Smooth muscle cell (in vitro differentiated cells): ENCODE measurements around the gene CLEC16A. TPM values are rescaled to one million over a fixed set of nuclear protein-coding genes. Genes with fewer than 3 reads are reported as not detected.

Source experiments
- DNase-seq: peaks from one replicate; lab custom pipeline; 2025; ENCODE audit not compliant: unreplicated experiment; lab: John Stamatoyannopoulos, UW
- H2AFZ ChIP-seq: fragments of 200-600 bp; sonication (generic); 2 replicates; pipeline ENCODE4 v1.6.0; 2016; ENCODE audit warnings: antibody characterized with exemption, low read depth, mild to moderate bottlenecking
- H3F3A ChIP-seq: fragments of 200-600 bp; sonication (generic); 2 replicates; pipeline ENCODE4 v1.6.0; 2017; ENCODE audit warnings: antibody characterized with exemption, low read depth
- H3K27ac ChIP-seq: fragments of 200-600 bp; sonication (generic); 2 replicates; pipeline ENCODE4 v1.5.1; 2016; ENCODE audit warnings: low read depth, mild to moderate bottlenecking
- H3K27me3 ChIP-seq: fragments of 200-600 bp; sonication (generic); 2 replicates; pipeline ENCODE4 v1.6.1; 2016; ENCODE audit warnings: low read depth, mild to moderate bottlenecking
- H3K36me3 ChIP-seq: fragments of 200-600 bp; sonication (generic); 2 replicates; pipeline ENCODE4 v1.5.1; 2016; ENCODE audit warnings: low read depth
- H3K4me1 ChIP-seq: fragments of 200-600 bp; sonication (generic); 2 replicates; pipeline ENCODE4 v1.5.1; 2016; ENCODE audit warnings: low read depth
- H3K4me2 ChIP-seq: fragments of 200-600 bp; sonication (generic); 2 replicates; pipeline ENCODE4 v1.6.0; 2016; ENCODE audit warnings: mild to moderate bottlenecking
- H3K4me3 ChIP-seq: fragments of 200-600 bp; sonication (generic); 2 replicates; pipeline ENCODE4 v1.5.1; 2016; ENCODE audit warnings: mild to moderate bottlenecking
- H3K79me2 ChIP-seq: fragments of 200-600 bp; sonication (generic); 2 replicates; pipeline ENCODE4 v1.6.0; 2016; ENCODE audit warnings: low read depth, mild to moderate bottlenecking
- H3K9ac ChIP-seq: fragments of 200-600 bp; sonication (generic); 2 replicates; pipeline ENCODE4 v1.6.0; 2016; ENCODE audit warnings: low read depth
- H3K9me3 ChIP-seq: fragments of 200-600 bp; sonication (generic); replicated peaks from 2 replicates; pipeline ENCODE4 v1.5.1; 2016; ENCODE audit warnings: low read depth
- H4K20me1 ChIP-seq: fragments of 200-600 bp; sonication (generic); 2 replicates; pipeline ENCODE4 v1.6.0; 2016; ENCODE audit warnings: low read depth
- WGBS: methylation state at CpG from one replicate; pipeline ENCODE4 v1.1.7; 2016; ENCODE audit warnings: low lambda C conversion rate; 5-methylcytosine and 5-hydroxymethylcytosine counted together
- polyA plus RNA-seq: library from polyadenylated mRNA; unstranded; fragments of >200 nt; fragmentation: Nextera tagmentation; extraction: Ambion mirVana; gene quantifications from 2 replicates; pipeline ENCODE4 v1.2.1, GENCODE V29; 2016
- total RNA-seq: library from RNA; depleted of rRNA; stranded (reverse); fragments of >200 nt; gene quantifications from 2 replicates; pipeline ENCODE4 v1.2.3, GENCODE V29; 2014
- TF ChIP-seq, protein P1 (sequence below): fragments of 200-600 bp; sonication (generic); IDR thresholded peaks from 2 replicates; pipeline ENCODE4 v1.5.1; 2017; ENCODE audit warnings: borderline replicate concordance, mild to moderate bottlenecking, antibody characterized with exemption; ENCODE audit not compliant: insufficient read depth, poor library complexity, severe bottlenecking

CLEC16A gene
- total and polyA plus RNA-seq, 2 experiments from 2014 or later: 12.6 to 16.2 TPM

DNA sequence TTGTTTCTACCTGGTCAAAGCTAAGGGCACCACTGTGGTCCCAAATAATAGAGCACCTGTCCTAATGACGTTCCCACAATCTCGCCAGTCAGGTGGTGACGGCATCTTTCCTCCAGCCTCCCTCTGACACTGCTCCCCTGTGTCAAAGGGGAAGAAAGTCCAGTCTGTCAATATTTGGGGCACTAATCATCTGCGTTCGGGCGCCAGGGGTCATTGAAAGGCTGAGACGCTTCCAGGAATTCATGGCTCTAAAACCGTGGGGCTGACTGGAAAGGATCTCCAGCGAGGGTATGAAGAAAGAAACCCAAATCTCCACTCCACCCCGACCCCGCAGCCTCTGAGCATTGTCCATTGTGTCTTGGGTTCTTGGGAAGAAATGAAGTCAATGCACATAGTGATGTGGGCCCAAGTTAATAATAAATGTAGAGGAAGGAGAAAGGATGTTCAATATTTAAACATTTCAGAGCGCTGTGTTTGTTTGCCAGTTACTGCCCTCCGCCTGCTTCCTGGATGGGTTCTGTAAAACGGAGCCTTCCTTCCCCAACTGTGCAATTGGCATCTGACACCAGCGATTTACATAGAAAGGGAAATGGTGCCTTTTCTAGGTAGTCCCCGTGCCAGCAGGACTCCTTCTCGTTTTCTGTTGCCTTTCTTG lies 208.4 kb downstream of the CLEC16A start:
- 90% methylated on average over 17 of the region's 17 CpGs for WGBS
- Histone ChIP-seq H3K4me1 (no peaks in the 10 kb centered on the region), H4K20me1 (peaks cover 3% of the 10 kb centered on the region), H3K9ac (no peak overlapping the region), H3K9me3 (no peaks in the 10 kb centered on the region), H3K4me3 (no peak overlapping the region), H3K27me3 (no peaks in the 10 kb centered on the region), H3K36me3 (no peaks in the 10 kb centered on the region), H3K27ac (no peak overlapping the region), H2AFZ (no peak overlapping the region), H3F3A (no peaks in the 10 kb centered on the region), H3K79me2 (no peaks in the 10 kb centered on the region), H3K4me2 (no peak overlapping the region)
- DNase-seq: no peak
- TF ChIP-seq, protein P1, sequence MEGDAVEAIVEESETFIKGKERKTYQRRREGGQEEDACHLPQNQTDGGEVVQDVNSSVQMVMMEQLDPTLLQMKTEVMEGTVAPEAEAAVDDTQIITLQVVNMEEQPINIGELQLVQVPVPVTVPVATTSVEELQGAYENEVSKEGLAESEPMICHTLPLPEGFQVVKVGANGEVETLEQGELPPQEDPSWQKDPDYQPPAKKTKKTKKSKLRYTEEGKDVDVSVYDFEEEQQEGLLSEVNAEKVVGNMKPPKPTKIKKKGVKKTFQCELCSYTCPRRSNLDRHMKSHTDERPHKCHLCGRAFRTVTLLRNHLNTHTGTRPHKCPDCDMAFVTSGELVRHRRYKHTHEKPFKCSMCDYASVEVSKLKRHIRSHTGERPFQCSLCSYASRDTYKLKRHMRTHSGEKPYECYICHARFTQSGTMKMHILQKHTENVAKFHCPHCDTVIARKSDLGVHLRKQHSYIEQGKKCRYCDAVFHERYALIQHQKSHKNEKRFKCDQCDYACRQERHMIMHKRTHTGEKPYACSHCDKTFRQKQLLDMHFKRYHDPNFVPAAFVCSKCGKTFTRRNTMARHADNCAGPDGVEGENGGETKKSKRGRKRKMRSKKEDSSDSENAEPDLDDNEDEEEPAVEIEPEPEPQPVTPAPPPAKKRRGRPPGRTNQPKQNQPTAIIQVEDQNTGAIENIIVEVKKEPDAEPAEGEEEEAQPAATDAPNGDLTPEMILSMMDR: no peak

DNA sequence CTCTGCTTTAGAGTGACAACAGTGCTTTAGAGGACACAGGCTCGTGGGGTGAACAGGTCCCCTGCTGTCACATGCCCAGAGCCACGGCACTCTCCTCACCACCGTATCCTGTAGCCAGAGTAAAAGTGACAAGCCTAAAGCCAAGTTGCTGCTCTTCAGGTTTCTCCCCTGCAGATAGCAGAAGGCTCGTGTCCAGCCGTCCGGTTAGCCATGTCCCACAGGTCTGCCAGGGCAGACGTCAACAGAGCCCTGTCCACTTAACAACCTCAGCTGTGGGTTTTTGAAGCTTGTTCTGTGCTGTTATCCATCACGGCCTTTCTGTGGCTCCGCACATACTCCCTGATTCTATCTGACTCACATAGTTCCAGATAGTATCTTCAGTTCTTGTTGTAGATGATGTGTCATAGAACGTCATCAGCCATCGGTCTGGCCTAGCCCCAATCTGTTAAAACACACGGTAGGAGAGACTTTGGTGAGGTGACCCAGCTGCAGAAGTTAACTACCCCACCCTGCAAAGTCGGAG lies 211.0 kb downstream of the CLEC16A start:
- H3K27ac ChIP-seq: peak overlapping the region; percentile 36
- no peak overlapping the region for H2AFZ ChIP-seq
- H3K9me3 ChIP-seq: no peaks in the 10 kb centered on the region
- no peak overlapping the region for H3K9ac ChIP-seq
- H3K4me3 ChIP-seq: no peak overlapping the region
- no peaks in the 10 kb centered on the region for H3K27me3 ChIP-seq
- DNase-seq: no peak
- TF ChIP-seq, protein P1: no peak
- H3K36me3 ChIP-seq: no peaks in the 10 kb centered on the region
- peaks cover 1% of the 10 kb centered on the region for H3F3A ChIP-seq
- 43% methylated on average over 13 of the region's 13 CpGs for WGBS
- no peaks in the 10 kb centered on the region for H3K4me1 ChIP-seq
- H4K20me1 ChIP-seq: peaks cover 3% of the 10 kb centered on the region
- no peaks in the 10 kb centered on the region for H3K79me2 ChIP-seq
- H3K4me2 ChIP-seq: no peak overlapping the region

DNA sequence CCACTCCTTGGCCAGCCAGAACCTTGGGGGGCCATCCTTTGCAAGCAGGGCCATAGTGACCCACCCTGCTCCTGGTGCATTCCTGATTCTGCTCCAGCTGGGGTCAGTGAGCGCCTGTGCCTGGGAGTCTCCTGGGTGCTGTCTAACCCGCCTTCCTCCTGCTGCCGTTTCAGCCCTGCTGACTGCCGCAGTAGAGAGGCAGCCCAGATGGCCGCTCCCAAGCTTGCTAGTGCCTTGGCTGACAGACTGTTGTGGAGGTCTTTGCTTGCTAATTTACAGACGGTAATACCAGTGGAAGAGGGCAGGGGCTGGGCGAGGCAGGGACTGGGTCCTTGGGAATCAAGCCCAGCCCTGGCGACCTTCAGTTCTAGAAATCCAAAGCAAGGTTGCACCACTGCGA lies 212.0 kb downstream of the CLEC16A start:
- H3K36me3 ChIP-seq: no peaks in the 10 kb centered on the region
- no peak overlapping the region for H3K27ac ChIP-seq
- no peaks in the 10 kb centered on the region for H3K79me2 ChIP-seq

More for the DNA sequence above, 212.0 kb downstream of the CLEC16A start:
- Histone ChIP-seq H3K4me2 (no peak overlapping the region), H3K9ac (no peak overlapping the region), H3K9me3 (no peaks in the 10 kb centered on the region), H3F3A (peaks cover 6% of the 10 kb centered on the region), H3K27me3 (no peaks in the 10 kb centered on the region), H3K4me1 (no peaks in the 10 kb centered on the region), H4K20me1 (peaks cover 5% of the 10 kb centered on the region), H3K4me3 (no peak overlapping the region), H2AFZ (no peak overlapping the region)
- WGBS: 95% methylated on average over 9 of the region's 9 CpGs
- TF ChIP-seq, protein P1: no peak
- no peak for DNase-seq
